HG02759 (cell line): ENCODE results near the gene FBXL13.
"Not testable (repeated sequence)": the region's sequence is repeated elsewhere in the genome, so short reads cannot be mapped to it uniquely, and the experiment has no call there.

Source experiments
- ATAC-seq: cut with Tn5 transposase; IDR thresholded peaks from one replicate; pipeline ENCODE4 v1.9.1; 2021; ENCODE audit warnings: mild to moderate bottlenecking, moderate library complexity; ENCODE audit not compliant: unreplicated experiment

The FBXL13 gene

GRCh38 chr7:102869195-102869594, 205.4 kb downstream of the FBXL13 start:
- ATAC-seq, result no peak

- ATAC-seq, result no peak
Measured at GRCh38 chr7:102866535-102867215, 207.9 kb downstream of the FBXL13 start.

- ATAC-seq, result no peak
Measured at GRCh38 chr7:102864958-102865357, 209.6 kb downstream of the FBXL13 start.

DNA sequence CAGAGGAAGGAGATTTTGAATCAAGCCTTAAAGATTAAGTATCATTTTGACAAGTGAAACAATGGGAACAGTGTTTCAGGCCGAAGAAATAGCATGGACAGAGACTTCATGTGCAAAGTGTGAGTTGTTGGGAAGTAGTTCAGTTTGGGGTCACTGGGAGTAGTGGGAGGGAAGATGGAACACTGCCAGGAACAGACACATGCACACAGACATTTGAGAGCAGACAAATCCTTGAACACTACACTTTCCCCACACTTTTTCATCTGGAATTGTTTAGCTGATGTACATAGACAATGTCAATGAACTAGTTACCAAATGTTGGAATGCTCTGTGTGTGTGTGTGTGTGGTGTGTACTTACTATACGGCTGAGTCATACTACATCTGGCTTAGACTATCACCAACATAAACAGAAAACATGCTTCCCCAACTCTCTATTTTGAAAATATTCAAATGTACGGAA, 214.2 kb downstream of the FBXL13 start:
- ATAC-seq, result no peak

DNA sequence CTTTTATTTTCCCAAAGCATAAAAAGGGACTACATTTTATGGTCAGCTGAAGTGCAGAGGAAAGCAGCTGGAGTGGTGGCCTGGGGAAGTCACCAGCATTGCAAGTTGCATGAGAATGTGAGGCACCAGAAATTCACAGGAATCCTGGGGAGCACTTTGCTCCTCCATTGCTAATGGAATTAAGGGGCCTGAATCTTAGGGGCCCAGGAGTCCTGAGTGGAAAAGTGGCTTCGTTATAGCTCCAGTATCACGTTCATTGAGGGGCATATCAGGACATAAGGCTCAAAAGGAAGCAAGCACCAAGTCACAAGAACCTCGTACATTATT, 214.8 kb downstream of the FBXL13 start:
- no peak for ATAC-seq

- ATAC-seq, result no peak
Measured at GRCh38 chr7:102859084-102859798, 215.4 kb downstream of the FBXL13 start.

- no peak for ATAC-seq
Measured at GRCh38 chr7:102856036-102856435, 218.6 kb downstream of the FBXL13 start.

GRCh38 chr7:102849538-102849937, 225.1 kb downstream of the FBXL13 start:
- no peak for ATAC-seq

DNA sequence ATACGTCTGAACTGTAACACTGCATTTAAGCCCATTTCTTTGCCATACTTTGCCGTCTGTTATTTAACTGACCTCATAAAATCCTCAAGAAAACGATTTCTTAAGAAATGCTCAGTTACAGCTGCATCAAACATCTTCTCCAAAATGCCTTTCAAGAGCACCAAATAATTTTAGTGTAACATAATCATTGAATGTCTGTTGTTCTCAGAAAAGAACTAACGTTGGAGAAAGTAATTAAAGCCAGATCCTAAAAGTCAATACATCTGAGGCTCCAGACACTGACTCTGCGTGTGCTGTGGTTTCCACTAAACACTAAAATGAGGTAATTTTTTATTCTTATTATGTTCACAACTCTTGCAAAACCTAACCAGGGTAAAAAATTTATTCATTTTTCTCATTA, 225.5 kb downstream of the FBXL13 start:
- no peak for ATAC-seq

DNA sequence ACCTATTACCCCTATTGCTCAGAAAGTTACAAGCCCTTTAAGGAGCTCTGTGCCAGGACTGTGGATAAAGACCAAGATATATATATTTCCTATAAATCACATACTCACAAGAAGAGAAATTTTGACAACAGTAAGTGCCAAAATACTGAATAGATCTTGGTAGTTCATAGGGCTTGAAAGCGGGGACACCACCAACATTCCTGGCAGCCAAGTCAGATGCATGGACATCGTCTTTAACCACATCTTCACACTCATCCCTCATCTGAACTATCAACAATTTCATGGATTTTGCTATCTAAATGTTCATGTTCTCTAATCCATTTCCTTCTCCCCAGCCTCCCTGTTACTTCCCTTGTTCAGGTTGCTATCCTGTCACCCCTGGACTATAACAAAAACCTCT, 229.2 kb downstream of the FBXL13 start:
- ATAC-seq, result no peak

DNA sequence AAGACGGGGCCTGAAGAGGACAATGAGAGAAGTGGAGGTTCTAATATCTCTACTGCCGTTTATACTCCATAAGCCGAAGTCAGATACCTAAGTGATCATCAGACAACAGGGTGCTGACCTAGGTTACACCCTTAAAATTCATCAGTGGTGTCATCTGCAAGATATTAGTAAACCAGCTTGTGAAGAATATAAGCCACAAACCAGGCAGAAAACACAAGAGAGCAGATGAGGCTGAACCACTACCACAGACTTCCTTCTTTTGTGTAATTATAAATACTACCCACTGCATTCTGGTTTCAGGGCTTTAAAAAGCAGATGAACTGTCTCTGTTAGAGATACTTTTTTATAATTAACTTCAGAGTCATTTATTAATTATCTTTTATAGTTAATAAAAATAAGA, 230.7 kb downstream of the FBXL13 start:
- peak; percentile 89 for ATAC-seq

- no peak for ATAC-seq
Measured at GRCh38 chr7:102842284-102842683, 232.3 kb downstream of the FBXL13 start.

DNA sequence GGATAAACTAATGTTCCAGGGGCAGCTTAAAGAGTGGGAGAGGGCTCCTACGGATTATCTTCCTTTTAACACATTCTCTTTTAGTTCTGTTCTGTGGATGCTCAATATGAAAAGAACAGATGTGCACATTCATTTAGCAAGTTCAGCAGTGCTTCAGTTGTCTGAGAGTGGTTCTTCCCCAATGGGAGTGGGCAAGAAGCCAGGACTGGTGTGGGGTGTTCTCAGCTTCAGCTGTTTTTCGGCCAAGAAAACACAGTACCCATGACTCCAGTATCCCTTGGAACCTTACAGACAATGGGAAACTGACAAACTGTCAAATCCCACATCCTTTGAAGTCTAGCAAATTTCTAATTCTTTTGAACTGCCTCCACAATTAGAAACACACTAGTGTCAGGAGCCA, 233.3 kb downstream of the FBXL13 start:
- no peak for ATAC-seq

DNA sequence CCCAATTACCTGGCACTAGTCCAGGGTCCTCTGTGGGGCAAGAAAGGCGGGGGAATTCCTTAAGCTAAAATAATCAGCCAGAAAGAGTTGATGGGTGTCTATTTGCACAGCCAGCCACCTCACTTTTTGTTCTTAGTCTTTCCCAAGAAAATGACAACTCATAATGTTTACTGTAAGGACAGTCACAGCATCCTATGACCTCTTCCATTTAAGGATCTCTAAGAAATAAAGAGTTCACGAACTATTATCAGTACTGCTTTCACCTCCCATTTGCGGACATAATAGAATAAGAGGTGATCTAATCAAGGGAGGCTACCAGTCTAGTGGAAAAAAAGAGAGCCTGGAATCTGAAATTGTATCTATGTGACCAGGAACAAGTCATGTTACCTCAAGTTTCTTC, 234.2 kb downstream of the FBXL13 start:
- no peak for ATAC-seq

- not testable (repeated sequence) for ATAC-seq
Measured at GRCh38 chr7:102838572-102839101, 236.0 kb downstream of the FBXL13 start.

- ATAC-seq, result no peak
Measured at GRCh38 chr7:102837802-102838201, 236.8 kb downstream of the FBXL13 start.

DNA sequence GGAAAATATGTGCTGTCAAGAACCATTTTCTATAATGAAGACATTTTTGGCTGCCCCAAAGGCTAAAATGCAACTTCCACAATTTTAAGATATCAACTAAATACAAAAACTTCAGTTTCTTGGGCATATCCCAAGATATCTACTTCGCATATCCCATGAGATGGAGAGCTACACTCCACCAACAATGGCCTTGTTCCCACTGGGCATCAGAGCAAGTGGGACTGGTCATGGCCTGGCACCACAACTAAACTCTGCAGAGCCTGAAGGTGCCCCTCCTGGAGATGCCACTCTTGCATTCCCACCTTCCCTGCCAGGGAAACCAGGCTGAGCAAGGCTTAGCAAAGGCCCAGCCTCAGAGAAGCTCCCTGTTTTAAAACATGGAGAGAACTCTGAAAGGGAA, 237.6 kb downstream of the FBXL13 start:
- no peak for ATAC-seq

- ATAC-seq, result no peak
Measured at GRCh38 chr7:102836191-102836919, 238.2 kb downstream of the FBXL13 start.

DNA sequence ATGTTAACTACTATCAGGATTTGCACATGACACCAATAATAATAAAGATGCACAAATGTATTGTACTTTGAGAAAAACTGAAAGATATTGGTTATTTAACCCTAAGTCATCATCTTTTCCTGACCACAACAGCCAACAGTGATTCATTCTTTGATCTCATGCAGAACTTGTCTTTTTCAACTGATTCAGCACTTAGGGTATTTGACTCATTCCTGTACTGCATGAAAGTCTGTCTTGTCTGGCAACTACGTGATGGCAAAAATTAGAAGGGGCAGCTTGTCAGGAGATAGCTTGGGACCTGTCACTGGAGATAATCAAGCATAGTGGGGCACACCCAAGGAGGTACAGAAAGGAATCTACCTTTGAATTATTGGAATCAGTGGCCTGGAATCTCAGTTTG, 239.6 kb downstream of the FBXL13 start:
- peak; percentile 96 for ATAC-seq

- no peak for ATAC-seq
Measured at GRCh38 chr7:102834466-102834865, 240.1 kb downstream of the FBXL13 start.

GRCh38 chr7:102833343-102833742, 241.3 kb downstream of the FBXL13 start:
- ATAC-seq, result no peak

- no peak for ATAC-seq
Measured at GRCh38 chr7:102832674-102833073, 241.9 kb downstream of the FBXL13 start.
